H1 (cell line): ENCODE measurements around the gene KCNT1. TPM values are rescaled to one million over a fixed set of nuclear protein-coding genes. Genes with fewer than 3 reads are reported as not detected.

Experiments used
- polyA plus RNA-seq, 7 experiments: library from polyadenylated mRNA; depleted of rRNA in 3 of 7; stranded (reverse) in 5 of 7; unstranded in 2 of 7; fragments of >200 nt in 5 of 7; fragments of 200-250 nt in 2 of 7; gene quantifications; 1 replicate in 5 of 7; 2 replicates in 1 of 7; 4 replicates in 1 of 7; pipeline versions ENCODE4 v1.2.1 to v1.2.3, GENCODE V29; 2011 to 2013; ENCODE audit warnings: missing spikeins in 2 of 7, mixed read lengths in 2 of 7
- total RNA-seq: library from RNA; stranded (reverse); fragmentation: NEBNext Ultra II Directional; extraction: Animal tissue kit (Norgen Biotek cat#: 25700); gene quantifications from 2 replicates; pipeline ENCODE4 v1.2.1, GENCODE V29; 2021
- TF ChIP-seq, protein P1 (sequence below): IDR thresholded peaks from 2 replicates; pipeline ENCODE4 v1.6.1; 2011; ENCODE audit warnings: low read length, improper control_type of control experiment
- TF ChIP-seq, protein P2 (sequence below): IDR thresholded peaks from 2 replicates; pipeline ENCODE4 v1.6.1; 2012; ENCODE audit warnings: low read length, inconsistent platforms

Gene KCNT1
- total and polyA plus RNA-seq, 2 of the 8 experiments (the other 6 are each of a cell fraction or from before 2014, with no cell fraction given) = 0.13 to 0.20 TPM

DNA sequence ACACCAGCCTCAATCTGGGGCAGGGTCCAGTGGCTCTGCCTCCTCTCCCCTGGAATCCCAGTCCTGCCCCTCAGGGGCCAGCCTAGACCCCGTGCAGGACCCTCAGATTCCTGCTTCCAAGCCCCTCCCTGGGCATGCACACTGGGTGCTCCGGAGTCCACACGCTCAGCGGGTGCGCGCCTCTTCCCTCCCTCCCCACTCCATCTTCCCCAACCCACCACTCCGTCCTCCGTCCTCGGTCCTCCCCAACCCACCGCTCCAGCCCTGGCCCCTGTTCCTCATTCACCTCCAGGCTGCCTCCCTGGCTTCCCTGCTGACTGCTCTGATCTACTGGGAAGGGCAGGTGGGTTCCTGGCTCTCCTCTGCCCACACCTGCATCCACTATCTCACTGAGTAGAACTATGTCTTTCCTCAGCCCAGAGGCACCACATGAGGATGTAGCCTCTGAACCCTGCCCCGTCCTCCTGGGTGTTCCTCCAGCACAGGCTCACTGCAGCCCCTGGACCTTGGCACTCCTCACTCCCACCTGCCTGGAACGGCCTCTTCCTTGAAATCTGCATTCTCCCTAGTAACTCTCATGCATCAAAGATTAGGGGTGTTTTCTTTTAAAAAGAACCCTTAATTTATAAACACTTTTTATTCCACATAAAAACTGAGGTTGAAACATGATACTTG, 112.6 kb downstream of the KCNT1 start (continued):
- TF ChIP-seq, protein P1, sequence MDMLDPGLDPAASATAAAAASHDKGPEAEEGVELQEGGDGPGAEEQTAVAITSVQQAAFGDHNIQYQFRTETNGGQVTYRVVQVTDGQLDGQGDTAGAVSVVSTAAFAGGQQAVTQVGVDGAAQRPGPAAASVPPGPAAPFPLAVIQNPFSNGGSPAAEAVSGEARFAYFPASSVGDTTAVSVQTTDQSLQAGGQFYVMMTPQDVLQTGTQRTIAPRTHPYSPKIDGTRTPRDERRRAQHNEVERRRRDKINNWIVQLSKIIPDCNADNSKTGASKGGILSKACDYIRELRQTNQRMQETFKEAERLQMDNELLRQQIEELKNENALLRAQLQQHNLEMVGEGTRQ = no peak
- TF ChIP-seq, protein P2, sequence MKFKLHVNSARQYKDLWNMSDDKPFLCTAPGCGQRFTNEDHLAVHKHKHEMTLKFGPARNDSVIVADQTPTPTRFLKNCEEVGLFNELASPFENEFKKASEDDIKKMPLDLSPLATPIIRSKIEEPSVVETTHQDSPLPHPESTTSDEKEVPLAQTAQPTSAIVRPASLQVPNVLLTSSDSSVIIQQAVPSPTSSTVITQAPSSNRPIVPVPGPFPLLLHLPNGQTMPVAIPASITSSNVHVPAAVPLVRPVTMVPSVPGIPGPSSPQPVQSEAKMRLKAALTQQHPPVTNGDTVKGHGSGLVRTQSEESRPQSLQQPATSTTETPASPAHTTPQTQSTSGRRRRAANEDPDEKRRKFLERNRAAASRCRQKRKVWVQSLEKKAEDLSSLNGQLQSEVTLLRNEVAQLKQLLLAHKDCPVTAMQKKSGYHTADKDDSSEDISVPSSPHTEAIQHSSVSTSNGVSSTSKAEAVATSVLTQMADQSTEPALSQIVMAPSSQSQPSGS = no peak
